ENCODE results near the gene KRTAP12-4. TPM values are rescaled to one million over a fixed set of nuclear protein-coding genes. Genes with fewer than 3 reads are reported as not detected.

KRTAP12-4 gene
- total RNA-seq, 1 experiment from 2014 or later: not detected

- intact Hi-C loops (cut with micrococcal nuclease; ENCODE audit: unreplicated experiment): no loop called here
- no peaks in the 10 kb centered on the region for H3K79me2 ChIP-seq (ENCODE audit: low read depth)
- no peak overlapping the region for H2AFZ ChIP-seq
- H3K9me2 ChIP-seq (ENCODE audit: insufficient read depth): no peaks in the 10 kb centered on the region
- no peaks in the 10 kb centered on the region for H4K20me1 ChIP-seq (ENCODE audit: insufficient read depth)
- H3K27me3 ChIP-seq (ENCODE audit: insufficient read depth, low read depth): peaks cover 51% of the 10 kb centered on the region
- no peaks in the 10 kb centered on the region for H3K4me1 ChIP-seq (replicated peaks; ENCODE audit: insufficient read depth)
- CTCF ChIA-PET: no interaction called here
- H3K4me3 ChIP-seq: no peak overlapping the region
- TF ChIP-seq CTCF (conservative IDR thresholded peaks at IDR 0.05): no peak
- TF ChIP-seq EZH2 (IDR thresholded peaks at IDR 0.05; ENCODE audit: low read depth): no peak
- no peaks in the 10 kb centered on the region for H3K36me3 ChIP-seq (ENCODE audit: low read depth)
- no peak for DNase-seq
- no peaks in the 10 kb centered on the region for H3K9me3 ChIP-seq (ENCODE audit: insufficient read depth, low read depth)
- no peak overlapping the region for H3K4me2 ChIP-seq
- no TSS peak for BruUV-seq (replicated peaks)
- POLR2A ChIA-PET (ENCODE audit: unreplicated experiment): no interaction called here
- H3F3A ChIP-seq (ENCODE audit: insufficient read depth, low read depth): no peaks in the 10 kb centered on the region
- no peak overlapping the region for H3K27ac ChIP-seq
These were observed 9.6 kb downstream of the KRTAP12-4 start for GRCh38 chr21:44644878-44645277.

GRCh38 chr21:44643741-44644310, 10.6 kb downstream of the KRTAP12-4 start:
- no peak for TF ChIP-seq EZH2 (IDR thresholded peaks at IDR 0.05; ENCODE audit: low read depth)
- TF ChIP-seq CTCF (conservative IDR thresholded peaks at IDR 0.05): no peak
- H3K9me2 ChIP-seq (ENCODE audit: insufficient read depth): no peaks in the 10 kb centered on the region
- no TSS peak for BruUV-seq (replicated peaks)
- no peak for DNase-seq
- peaks cover 45% of the 10 kb centered on the region for H3K27me3 ChIP-seq (ENCODE audit: insufficient read depth, low read depth)
- H3K27ac ChIP-seq: no peak overlapping the region
- no peak overlapping the region for H2AFZ ChIP-seq
- no peaks in the 10 kb centered on the region for H3F3A ChIP-seq (ENCODE audit: insufficient read depth, low read depth)
- no peaks in the 10 kb centered on the region for H3K9me3 ChIP-seq (ENCODE audit: insufficient read depth, low read depth)
- intact Hi-C loops (cut with micrococcal nuclease; ENCODE audit: unreplicated experiment): no loop called here
- POLR2A ChIA-PET (ENCODE audit: unreplicated experiment): no interaction called here
- no peaks in the 10 kb centered on the region for H3K79me2 ChIP-seq (ENCODE audit: low read depth)
- no peak overlapping the region for H3K4me3 ChIP-seq
- H3K4me1 ChIP-seq (replicated peaks; ENCODE audit: insufficient read depth): no peaks in the 10 kb centered on the region
- CTCF ChIA-PET: no interaction called here
- no peak overlapping the region for H3K4me2 ChIP-seq
- no peaks in the 10 kb centered on the region for H3K36me3 ChIP-seq (ENCODE audit: low read depth)
- H4K20me1 ChIP-seq (ENCODE audit: insufficient read depth): no peaks in the 10 kb centered on the region

GRCh38 chr21:44640761-44641160, 13.7 kb downstream of the KRTAP12-4 start:
- BruUV-seq (replicated peaks): no TSS peak
- Histone ChIP-seq H3F3A (ENCODE audit: insufficient read depth, low read depth) (no peaks in the 10 kb centered on the region), H3K4me1 (replicated peaks; ENCODE audit: insufficient read depth) (no peaks in the 10 kb centered on the region), H3K9me2 (ENCODE audit: insufficient read depth) (no peaks in the 10 kb centered on the region), H3K36me3 (ENCODE audit: low read depth) (no peaks in the 10 kb centered on the region), H2AFZ (no peak overlapping the region), H3K27me3 (ENCODE audit: insufficient read depth, low read depth) (peaks cover 33% of the 10 kb centered on the region), H3K9me3 (ENCODE audit: insufficient read depth, low read depth) (no peaks in the 10 kb centered on the region), H3K4me2 (no peak overlapping the region), H3K4me3 (no peak overlapping the region), H3K27ac (no peak overlapping the region), H4K20me1 (ENCODE audit: insufficient read depth) (no peaks in the 10 kb centered on the region), H3K79me2 (ENCODE audit: low read depth) (no peaks in the 10 kb centered on the region)
- no peak for DNase-seq
- ChIA-PET POLR2A (ENCODE audit: unreplicated experiment) (no interaction called here), CTCF (no interaction called here)
- intact Hi-C loops (cut with micrococcal nuclease; ENCODE audit: unreplicated experiment): no loop called here
- TF ChIP-seq EZH2 (IDR thresholded peaks at IDR 0.05; ENCODE audit: low read depth) (no peak), CTCF (conservative IDR thresholded peaks at IDR 0.05) (no peak)

Data from PC-9 (cell line).